Neural cell (in vitro differentiated cells): ENCODE data around the gene LRRC4. TPM values are rescaled to one million over a fixed set of nuclear protein-coding genes. Genes with fewer than 3 reads are reported as not detected.

Experiments used
- H2AFZ ChIP-seq: fragments of 200-600, 300-800 bp; sonication (generic), shearing (Covaris generic); 2 replicates; pipeline ENCODE4 v1.6.0; 2014; ENCODE audit warnings: low read depth, mild to moderate bottlenecking, antibody characterized with exemption, low read length, moderate library complexity
- H3F3A ChIP-seq: fragments of 200-600 bp; shearing (Covaris generic); 2 replicates; pipeline ENCODE4 v1.6.1; 2016; ENCODE audit warnings: mild to moderate bottlenecking, moderate library complexity, mixed read lengths, antibody characterized with exemption, low read length; ENCODE audit not compliant: insufficient read depth, poor library complexity, severe bottlenecking
- H3K27ac ChIP-seq: fragments of 200-600, 300-800 bp; sonication (generic), shearing (Covaris generic); 2 replicates; pipeline ENCODE4 v1.5.1; 2014; ENCODE audit warnings: mild to moderate bottlenecking, low read length, moderate library complexity
- H3K27me3 ChIP-seq: fragments of 300-800, 200-600 bp; sonication (generic), shearing (Covaris generic); 2 replicates; pipeline ENCODE4 v1.6.0; 2014; ENCODE audit warnings: mild to moderate bottlenecking, low read depth, low read length, moderate library complexity; ENCODE audit not compliant: insufficient read depth
- H3K36me3 ChIP-seq: fragments of 300-800, 200-600 bp; sonication (generic), shearing (Covaris generic); 2 replicates; pipeline ENCODE4 v1.5.1; 2014; ENCODE audit warnings: mild to moderate bottlenecking, antibody characterized with exemption, low read length, moderate library complexity; ENCODE audit not compliant: insufficient read depth
- H3K4me2 ChIP-seq: fragments of 300-800, 200-600 bp; sonication (generic), shearing (Covaris generic); 2 replicates; pipeline ENCODE4 v1.6.0; 2014; ENCODE audit warnings: mild to moderate bottlenecking, low read length
- H3K4me3 ChIP-seq: fragments of 300-800, 200-600 bp; sonication (generic), shearing (Covaris generic); 2 replicates; pipeline ENCODE4 v1.5.1; 2014; ENCODE audit warnings: mild to moderate bottlenecking, low read length, moderate library complexity
- H3K79me2 ChIP-seq: fragments of 200-600 bp; shearing (Covaris generic); replicated peaks from 2 replicates; pipeline ENCODE4 v1.6.0; 2014; ENCODE audit warnings: mild to moderate bottlenecking, low read length, moderate library complexity; ENCODE audit not compliant: insufficient read depth
- H3K9ac ChIP-seq: fragments of 300-800, 200-600 bp; sonication (generic), shearing (Covaris generic); 2 replicates; pipeline ENCODE4 v1.6.1; 2016; ENCODE audit warnings: mild to moderate bottlenecking, low read length, mixed read lengths
- H3K9me2 ChIP-seq: fragments of 200-600 bp; shearing (Covaris generic); 2 replicates; pipeline ENCODE4 v1.6.1; 2016; ENCODE audit warnings: mild to moderate bottlenecking, low read length, mixed read lengths; ENCODE audit not compliant: insufficient read depth
- H3K9me3 ChIP-seq: fragments of 200-600, 300-800 bp; sonication (generic), shearing (Covaris generic); 2 replicates; pipeline ENCODE4 v1.6.1; 2016; ENCODE audit warnings: mild to moderate bottlenecking, mixed run types, low read length, moderate library complexity, mixed read lengths
- H4K20me1 ChIP-seq: fragments of 200-600 bp; shearing (Covaris generic); 2 replicates; pipeline ENCODE4 v1.6.1; 2016; ENCODE audit warnings: mild to moderate bottlenecking, mixed run types; ENCODE audit not compliant: insufficient read depth
- EP300 ChIP-seq: fragments of 450-650 bp; conservative IDR thresholded peaks from 2 replicates; pipeline ENCODE4 v1.6.1; 2014; ENCODE audit warnings: antibody characterized with exemption, mild to moderate bottlenecking, moderate library complexity; ENCODE audit not compliant: poor library complexity, severe bottlenecking
- EZH2 ChIP-seq: fragments of 200-600, 300-800 bp; shearing (Covaris generic), sonication (generic); IDR thresholded peaks from 2 replicates; pipeline ENCODE4 v1.6.1; 2014; ENCODE audit warnings: antibody characterized with exemption, low read length, borderline replicate concordance, mild to moderate bottlenecking; ENCODE audit not compliant: insufficient read depth, poor library complexity, severe bottlenecking
- MXI1 ChIP-seq: fragments of 450-650 bp; conservative IDR thresholded peaks from 2 replicates; pipeline ENCODE4 v1.6.1; 2014; ENCODE audit warnings: antibody characterized with exemption, mild to moderate bottlenecking; ENCODE audit not compliant: poor library complexity, severe bottlenecking
- POLR2AphosphoS5 ChIP-seq: IDR thresholded peaks from 2 replicates; pipeline ENCODE4 v1.6.1; 2012
- RAD21 ChIP-seq: fragments of 450-650 bp; conservative IDR thresholded peaks from 2 replicates; pipeline ENCODE4 v1.6.1; 2014; ENCODE audit warnings: antibody characterized with exemption, mild to moderate bottlenecking, moderate library complexity
- SMC3 ChIP-seq: fragments of 450-650 bp; conservative IDR thresholded peaks from 2 replicates; pipeline ENCODE4 v1.6.1; 2014; ENCODE audit warnings: antibody characterized with exemption, mild to moderate bottlenecking, moderate library complexity; ENCODE audit not compliant: poor library complexity
- TAF1 ChIP-seq: IDR thresholded peaks from 2 replicates; pipeline ENCODE4 v1.6.1; 2012; ENCODE audit warnings: low read depth
- polyA plus RNA-seq: library from polyadenylated mRNA; depleted of rRNA; stranded (reverse); fragments of >200 nt; gene quantifications from 2 replicates; pipeline ENCODE4 v1.2.3, GENCODE V29; 2014
- TF ChIP-seq, protein P1 (sequence below): fragments of 450-650 bp; IDR thresholded peaks from 2 replicates; pipeline ENCODE4 v1.5.1; 2014; ENCODE audit warnings: antibody characterized with exemption, mild to moderate bottlenecking, moderate library complexity; ENCODE audit not compliant: poor library complexity, severe bottlenecking
- TF ChIP-seq, protein P2 (sequence below): IDR thresholded peaks from 2 replicates; pipeline ENCODE4 v1.6.1; 2012; ENCODE audit warnings: borderline replicate concordance

Gene LRRC4
- polyA plus RNA-seq, 1 donor from 2014 or later = 15.7 TPM

DNA sequence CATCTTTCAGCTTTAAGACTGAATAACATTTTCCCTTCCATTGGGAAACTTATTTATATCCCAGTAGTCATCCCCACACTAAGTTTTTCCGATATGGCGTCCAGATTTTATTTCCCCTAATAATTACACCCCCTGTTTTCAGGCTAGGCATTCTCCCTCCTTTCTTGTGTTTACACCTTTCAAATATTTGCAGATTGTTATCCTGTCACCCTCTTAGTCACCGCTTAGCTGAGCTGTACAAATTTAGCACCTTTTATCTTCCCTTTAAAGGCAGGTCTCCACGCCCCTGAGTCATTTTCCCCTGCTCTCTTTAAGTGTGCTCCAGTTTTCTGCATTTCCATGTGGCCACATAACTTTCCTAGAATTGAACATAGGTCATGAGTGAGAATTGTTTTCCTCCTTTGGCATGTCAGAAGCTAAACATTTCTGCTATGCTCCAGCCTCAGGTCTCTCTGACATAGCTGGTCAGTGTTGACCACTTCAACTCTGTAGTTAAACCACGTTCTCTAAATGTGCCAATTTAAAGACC, 47.4 kb downstream of the LRRC4 start:
- no peaks in the 10 kb centered on the region for H3K9me2 ChIP-seq
- H3F3A ChIP-seq = no peaks in the 10 kb centered on the region
- H3K27me3 ChIP-seq = no peaks in the 10 kb centered on the region
- no peak overlapping the region for H2AFZ ChIP-seq
- no peaks in the 10 kb centered on the region for H3K9me3 ChIP-seq
- H3K4me3 ChIP-seq = no peak overlapping the region
- no peak overlapping the region for H3K9ac ChIP-seq
- H3K4me2 ChIP-seq = no peak overlapping the region
- TF ChIP-seq RAD21 (no peak), SMC3 (no peak), TAF1 (no peak), EP300 (no peak), MXI1 (no peak), POLR2AphosphoS5 (no peak), EZH2 (no peak)
- TF ChIP-seq, protein P1, sequence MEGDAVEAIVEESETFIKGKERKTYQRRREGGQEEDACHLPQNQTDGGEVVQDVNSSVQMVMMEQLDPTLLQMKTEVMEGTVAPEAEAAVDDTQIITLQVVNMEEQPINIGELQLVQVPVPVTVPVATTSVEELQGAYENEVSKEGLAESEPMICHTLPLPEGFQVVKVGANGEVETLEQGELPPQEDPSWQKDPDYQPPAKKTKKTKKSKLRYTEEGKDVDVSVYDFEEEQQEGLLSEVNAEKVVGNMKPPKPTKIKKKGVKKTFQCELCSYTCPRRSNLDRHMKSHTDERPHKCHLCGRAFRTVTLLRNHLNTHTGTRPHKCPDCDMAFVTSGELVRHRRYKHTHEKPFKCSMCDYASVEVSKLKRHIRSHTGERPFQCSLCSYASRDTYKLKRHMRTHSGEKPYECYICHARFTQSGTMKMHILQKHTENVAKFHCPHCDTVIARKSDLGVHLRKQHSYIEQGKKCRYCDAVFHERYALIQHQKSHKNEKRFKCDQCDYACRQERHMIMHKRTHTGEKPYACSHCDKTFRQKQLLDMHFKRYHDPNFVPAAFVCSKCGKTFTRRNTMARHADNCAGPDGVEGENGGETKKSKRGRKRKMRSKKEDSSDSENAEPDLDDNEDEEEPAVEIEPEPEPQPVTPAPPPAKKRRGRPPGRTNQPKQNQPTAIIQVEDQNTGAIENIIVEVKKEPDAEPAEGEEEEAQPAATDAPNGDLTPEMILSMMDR = no peak
- TF ChIP-seq, protein P2, sequence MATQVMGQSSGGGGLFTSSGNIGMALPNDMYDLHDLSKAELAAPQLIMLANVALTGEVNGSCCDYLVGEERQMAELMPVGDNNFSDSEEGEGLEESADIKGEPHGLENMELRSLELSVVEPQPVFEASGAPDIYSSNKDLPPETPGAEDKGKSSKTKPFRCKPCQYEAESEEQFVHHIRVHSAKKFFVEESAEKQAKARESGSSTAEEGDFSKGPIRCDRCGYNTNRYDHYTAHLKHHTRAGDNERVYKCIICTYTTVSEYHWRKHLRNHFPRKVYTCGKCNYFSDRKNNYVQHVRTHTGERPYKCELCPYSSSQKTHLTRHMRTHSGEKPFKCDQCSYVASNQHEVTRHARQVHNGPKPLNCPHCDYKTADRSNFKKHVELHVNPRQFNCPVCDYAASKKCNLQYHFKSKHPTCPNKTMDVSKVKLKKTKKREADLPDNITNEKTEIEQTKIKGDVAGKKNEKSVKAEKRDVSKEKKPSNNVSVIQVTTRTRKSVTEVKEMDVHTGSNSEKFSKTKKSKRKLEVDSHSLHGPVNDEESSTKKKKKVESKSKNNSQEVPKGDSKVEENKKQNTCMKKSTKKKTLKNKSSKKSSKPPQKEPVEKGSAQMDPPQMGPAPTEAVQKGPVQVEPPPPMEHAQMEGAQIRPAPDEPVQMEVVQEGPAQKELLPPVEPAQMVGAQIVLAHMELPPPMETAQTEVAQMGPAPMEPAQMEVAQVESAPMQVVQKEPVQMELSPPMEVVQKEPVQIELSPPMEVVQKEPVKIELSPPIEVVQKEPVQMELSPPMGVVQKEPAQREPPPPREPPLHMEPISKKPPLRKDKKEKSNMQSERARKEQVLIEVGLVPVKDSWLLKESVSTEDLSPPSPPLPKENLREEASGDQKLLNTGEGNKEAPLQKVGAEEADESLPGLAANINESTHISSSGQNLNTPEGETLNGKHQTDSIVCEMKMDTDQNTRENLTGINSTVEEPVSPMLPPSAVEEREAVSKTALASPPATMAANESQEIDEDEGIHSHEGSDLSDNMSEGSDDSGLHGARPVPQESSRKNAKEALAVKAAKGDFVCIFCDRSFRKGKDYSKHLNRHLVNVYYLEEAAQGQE = no peak
- no peaks in the 10 kb centered on the region for H3K36me3 ChIP-seq
- H4K20me1 ChIP-seq = no peaks in the 10 kb centered on the region
- H3K79me2 ChIP-seq = no peaks in the 10 kb centered on the region
- no peak overlapping the region for H3K27ac ChIP-seq

DNA sequence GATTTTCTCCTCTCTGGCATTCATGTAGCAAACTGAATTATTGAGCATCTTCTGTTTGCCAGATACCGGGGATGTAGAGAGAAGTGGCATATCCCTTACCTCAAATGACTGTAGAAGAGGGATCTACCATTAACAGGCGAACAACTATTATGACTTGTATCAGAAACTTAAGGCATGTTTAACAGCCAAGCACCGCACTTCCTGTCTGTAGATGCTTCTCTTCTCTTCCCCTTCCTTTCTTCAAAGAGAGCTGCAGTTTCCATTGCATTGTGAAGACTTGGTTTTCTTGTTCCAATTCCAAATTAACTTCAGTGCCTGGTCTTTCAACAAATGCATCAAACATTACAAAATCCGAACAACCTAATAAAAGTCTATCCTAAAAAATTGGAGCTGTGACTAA, 49.3 kb downstream of the LRRC4 start:
- no peak overlapping the region for H2AFZ ChIP-seq
- no peaks in the 10 kb centered on the region for H3K9me2 ChIP-seq
- TF ChIP-seq SMC3 = no peak
- TF ChIP-seq, protein P1 = no peak
- no peak for TF ChIP-seq MXI1
- TF ChIP-seq RAD21 = no peak
- TF ChIP-seq, protein P2 = no peak
- TF ChIP-seq EP300 = no peak
- no peak for TF ChIP-seq EZH2
- no peak for TF ChIP-seq POLR2AphosphoS5
- no peak for TF ChIP-seq TAF1
- no peak overlapping the region for H3K4me2 ChIP-seq
- no peaks in the 10 kb centered on the region for H3F3A ChIP-seq
- no peaks in the 10 kb centered on the region for H3K36me3 ChIP-seq
- H3K27me3 ChIP-seq = no peaks in the 10 kb centered on the region
- no peak overlapping the region for H3K9ac ChIP-seq
- H4K20me1 ChIP-seq = no peaks in the 10 kb centered on the region
- H3K9me3 ChIP-seq = no peaks in the 10 kb centered on the region
- no peaks in the 10 kb centered on the region for H3K79me2 ChIP-seq
- H3K27ac ChIP-seq = no peak overlapping the region
- no peak overlapping the region for H3K4me3 ChIP-seq
